OCI-M1 (cell line): ENCODE measurements around the gene HCN4.

Experiments used
- DNase-seq: peaks from one replicate; lab custom pipeline; 2025; lab: John Stamatoyannopoulos, UW

The HCN4 gene

DNA sequence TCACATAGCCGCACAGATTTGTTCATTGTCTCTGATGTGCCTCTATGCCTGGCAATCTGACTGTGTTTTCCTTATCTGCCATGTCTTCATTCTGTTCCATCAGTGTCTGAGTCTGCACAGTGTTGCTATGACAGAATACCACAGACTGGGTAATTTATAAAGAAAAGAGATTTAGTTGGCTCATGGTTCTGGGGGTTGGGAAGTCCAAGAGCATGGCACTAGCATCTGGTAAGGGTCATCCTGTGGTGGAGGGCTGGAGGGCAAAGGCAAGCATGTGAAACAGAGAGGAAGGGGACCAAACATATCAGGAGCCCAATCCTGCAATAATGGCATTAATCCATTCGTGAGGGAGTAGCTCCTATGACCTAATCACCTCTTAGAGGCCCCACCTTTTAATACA is 11.9 kb upstream of the HCN4 start:
- no peak for DNase-seq

- no peak for DNase-seq
Measured at GRCh38 chr15:73378089-73378488, 9.3 kb upstream of the HCN4 start.

DNA sequence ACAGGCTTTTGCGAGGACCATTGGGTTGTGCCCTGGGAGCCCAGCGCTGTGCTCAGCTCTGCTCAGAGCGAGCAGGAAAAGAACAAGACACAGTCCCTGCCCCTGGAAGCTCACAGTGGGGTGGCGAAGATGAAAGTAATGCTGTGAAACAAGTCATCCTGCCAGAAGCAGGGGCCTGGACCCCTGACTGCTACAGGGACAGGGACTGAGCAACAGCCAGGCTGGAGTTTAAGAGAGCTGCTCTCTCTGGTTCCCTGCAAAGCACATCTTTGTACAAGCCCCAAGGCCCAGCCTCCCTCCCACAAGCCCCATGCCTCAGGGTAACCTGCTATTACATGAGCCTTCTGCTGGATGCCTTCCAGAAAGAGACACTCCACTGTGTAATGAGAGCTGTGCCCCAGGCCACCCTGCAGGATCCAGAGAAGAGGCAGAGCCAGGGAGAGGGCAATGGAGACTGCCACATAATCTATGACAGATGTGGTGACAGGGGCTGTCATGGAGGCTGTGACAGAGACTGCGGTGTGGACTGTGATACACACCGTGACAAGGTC is 7.1 kb upstream of the HCN4 start:
- no peak for DNase-seq

GRCh38 chr15:73375012-73375411 is 6.3 kb upstream of the HCN4 start:
- DNase-seq = no peak

DNA sequence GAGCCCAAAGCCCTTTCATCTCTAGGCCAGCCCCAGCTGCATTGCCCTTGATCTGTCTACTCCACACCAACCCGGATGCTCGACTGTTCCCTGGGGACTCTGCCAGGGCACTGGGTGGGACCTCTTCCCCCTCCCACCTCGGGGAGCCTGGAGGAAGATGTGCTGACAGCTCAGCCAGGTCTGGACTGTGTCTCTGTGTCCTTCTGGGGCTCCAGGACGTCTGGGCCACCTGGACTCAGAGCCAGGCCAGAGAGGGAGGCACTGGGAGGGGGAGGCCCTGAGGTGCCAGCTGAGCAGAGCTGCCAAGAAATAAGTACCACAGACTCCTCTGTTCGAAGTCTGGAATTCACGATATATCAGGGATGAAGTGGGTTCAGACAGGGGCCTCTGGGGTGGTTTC is 5.8 kb upstream of the HCN4 start:
- no peak for DNase-seq

GRCh38 chr15:73373221-73373620 is 4.5 kb upstream of the HCN4 start:
- no peak for DNase-seq

GRCh38 chr15:73371812-73372211 is 3.1 kb upstream of the HCN4 start:
- no peak for DNase-seq

- no peak for DNase-seq
Measured at GRCh38 chr15:73370151-73370550, 1.4 kb upstream of the HCN4 start.

DNA sequence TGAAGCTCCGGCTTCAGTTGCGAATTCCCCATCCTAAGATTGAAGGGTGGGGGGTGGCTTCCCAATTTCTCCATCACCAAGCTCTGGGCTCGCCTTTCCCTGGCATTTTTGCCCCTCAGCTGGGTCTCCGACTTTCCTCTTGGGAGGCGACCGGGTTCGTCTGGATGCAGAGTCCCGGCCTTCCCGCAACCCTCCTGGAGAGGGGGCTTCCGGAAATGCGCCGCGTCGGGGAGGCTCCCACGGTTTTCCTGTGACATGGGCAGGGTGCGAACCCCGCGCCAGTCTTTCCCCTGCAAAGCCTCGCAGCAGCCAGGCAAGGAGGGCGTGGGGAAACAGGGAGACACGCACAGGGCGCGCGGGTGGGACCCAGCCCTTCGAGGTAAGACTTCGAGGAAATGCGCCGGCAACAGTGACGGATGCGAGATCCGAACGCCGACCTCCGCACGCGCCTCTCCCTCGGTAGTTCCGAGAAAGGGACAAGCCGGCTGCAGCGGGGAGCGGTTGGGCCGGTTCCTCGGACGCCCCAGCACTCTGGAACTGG is 466 bp upstream of the HCN4 start:
- no peak for DNase-seq

DNA sequence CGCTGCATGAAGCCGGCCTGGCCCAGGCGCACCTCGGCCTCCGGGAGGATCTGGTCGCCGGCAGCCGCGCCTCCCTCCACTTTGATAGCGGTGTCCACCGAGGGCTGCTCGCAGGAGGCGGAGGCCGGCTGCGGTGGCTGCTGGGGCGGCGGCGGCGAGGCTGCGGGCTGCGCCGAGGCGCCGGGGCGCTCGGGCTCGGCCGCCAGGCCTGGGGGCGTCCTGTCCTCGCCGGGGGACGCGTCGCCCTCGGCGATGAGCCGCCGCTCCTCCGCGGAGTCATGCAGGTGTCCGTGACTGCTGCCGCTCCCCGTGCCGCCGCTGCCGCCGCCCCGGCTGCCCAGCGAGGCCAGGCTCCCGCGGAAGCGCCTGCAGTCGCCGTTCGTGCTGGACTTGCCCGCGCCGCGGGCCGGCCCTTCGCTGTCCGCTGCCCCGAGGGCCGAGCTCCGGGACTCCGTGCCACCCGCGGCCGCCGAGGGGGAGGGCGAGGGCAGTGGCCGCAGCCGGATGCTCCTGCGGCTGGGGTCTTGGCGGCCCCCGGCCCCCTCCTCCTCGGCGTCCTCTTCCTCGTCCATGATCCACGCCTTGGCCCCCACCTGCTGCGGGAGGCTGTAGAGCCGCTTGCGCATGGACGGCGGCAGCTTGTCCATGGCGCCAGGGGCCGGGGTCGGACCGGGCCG is 996 bp downstream of the HCN4 start:
- no peak for DNase-seq

DNA sequence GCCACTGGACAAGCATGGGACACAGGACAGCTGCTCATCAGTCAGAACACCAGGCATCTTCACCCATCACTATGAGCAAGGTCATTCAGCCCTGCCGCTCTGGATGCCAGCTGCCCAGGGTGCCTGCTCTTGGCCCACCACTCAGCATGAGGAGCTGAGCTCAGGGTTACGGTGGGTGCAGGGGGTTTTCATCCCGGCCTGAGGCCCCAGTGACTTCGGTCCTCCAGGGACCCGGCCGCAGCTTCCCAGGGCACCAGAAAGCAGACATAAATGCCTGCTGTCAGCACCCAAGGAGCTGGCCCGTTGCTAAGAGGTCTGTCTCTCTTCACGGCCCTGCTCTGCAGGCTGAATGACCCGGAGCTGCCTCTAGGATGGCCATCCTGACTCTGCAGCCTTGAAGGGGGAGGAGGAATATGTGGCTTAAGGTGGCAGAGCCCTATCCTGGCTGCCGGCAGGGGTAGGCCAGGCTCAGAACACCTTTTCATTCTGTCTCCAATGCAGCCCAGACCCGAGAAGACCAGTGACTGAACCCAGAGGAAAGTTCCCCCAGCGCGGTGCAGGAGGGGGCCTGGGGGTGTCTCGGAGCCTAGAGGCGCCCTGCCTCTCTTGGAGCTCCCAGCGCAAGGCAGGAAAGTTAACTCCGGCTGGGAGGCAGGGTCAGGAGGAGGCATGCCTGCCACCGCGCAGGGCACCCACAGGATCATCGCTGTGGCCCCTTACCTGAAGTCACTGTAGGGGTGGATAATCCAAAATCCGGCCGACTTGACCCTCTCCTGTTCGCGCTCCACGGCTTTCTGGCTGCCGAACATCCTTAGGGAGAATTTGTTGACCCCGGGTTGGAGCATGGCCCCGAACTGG is 1.8 kb downstream of the HCN4 start:
- no peak for DNase-seq

DNA sequence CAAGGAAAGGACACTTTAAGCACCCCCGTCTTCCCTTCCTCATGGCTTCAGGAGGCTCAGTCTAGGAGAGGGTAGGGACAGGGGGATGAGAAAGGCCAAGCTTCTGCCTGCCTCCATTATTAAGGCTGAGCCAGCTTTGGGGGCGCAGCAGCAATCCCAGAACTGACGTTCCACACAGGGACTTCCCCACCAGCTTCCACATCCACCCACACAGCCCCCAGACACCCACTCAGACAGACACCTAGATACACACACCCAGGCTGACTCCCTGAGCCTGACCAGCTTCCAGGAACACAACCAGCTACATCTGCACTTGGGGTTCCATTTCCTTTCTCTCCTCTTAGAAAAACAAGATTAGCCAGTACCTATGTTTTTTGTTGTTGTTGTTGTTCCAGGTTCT is 4.7 kb downstream of the HCN4 start:
- no peak for DNase-seq

- DNase-seq = no peak
Measured at GRCh38 chr15:73362900-73363299, 5.9 kb downstream of the HCN4 start.

- no peak for DNase-seq
Measured at GRCh38 chr15:73361337-73361736, 7.4 kb downstream of the HCN4 start.

DNA sequence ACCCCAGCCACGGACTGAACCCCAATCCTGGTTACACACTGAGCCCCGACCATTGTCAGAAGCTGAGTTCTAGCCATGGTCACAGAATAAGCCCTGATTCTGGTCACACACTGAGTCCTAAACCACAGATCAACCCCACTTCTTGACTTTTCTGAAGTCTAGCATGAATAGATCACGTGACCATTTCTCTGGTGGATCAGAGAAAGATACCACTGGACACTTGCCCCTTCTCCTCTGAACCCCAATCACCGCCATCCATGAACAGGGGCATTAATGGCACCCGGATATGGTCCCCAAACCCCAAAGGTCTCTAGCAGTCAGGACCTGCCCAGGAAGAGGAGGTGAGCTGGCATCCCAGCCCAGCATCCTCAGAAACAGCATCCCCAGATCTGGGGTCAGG is 9.1 kb downstream of the HCN4 start:
- no peak for DNase-seq

DNA sequence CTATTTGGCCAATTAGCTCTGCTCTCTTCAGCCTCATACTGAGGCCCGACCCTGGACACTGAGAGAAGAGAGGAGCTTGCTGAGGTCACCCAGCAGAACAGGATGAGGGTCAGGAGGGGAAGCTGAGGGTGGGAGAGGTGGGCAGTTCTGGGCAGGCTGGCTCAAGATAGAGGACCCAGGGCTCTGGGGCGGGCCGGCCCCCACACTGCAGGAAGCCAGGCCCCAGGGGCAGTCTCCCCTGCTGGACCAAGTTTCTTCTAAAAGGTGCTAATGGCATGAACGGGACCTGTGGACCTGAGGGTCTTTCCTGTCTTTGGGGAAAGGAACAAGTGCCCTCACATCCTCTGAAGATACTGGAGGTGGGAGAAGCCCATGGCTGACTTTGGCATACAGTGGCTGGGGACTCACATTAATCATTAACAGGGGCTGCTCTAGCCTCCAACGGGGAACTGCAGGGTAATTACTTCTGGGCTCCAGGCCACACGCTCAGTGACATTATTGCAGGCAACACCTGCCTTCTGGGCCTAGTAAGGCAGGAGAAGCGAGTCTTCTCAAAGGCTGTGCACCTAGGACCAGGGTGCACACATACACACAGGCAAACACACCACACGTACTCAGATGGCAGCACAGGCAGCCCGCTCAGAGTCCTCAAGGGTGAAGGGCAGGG is 10.6 kb downstream of the HCN4 start:
- DNase-seq = no peak

DNA sequence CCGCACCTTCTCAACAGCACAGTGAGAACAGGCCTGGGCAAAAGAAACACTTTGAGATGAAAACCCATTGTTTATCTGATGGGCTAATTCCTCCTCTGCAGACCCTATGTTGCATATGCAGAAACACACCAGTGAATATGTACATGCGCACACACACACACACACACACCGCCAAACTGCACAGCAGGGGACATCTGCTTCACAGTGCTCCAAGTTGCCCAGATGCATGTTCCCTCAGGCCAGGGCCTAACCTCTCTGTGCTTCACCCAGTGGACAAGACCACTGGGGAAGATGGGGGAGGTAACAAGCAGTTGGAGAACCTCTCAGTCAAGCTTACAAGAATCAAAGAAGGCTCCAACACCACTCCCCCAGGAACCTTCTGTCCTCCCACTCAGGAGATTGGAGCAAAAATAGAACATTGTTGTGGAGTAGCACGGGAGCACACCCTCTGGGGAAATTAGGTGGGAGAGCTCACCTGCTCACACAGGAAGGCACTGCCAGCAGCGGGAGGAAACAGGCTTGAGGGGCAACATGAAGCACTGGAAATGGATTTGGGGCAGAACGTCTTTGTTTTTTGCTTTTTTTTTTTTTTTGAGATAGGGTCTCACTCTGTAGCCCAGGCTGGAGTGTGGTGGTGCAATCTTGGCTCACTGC is 13.0 kb downstream of the HCN4 start:
- DNase-seq = no peak

DNA sequence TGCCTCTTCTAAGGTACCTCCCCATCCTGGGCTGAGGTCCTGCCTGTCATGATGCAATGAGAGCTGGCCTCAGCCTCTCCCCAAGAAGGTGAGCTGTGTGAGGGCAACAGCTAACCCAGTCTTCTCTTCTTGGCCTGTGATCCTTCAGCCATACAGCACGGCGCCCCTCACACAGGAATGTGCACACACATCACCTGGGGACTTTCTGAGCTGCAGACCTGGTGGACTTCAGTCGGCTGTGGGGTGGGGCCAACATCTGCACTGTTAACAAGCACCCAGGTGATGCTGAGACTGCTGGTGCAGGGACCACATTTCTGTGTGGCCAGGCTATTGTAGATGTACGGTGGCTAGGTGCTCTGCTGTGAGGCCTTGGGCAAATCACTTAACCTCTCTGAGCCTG is 14.5 kb downstream of the HCN4 start:
- no peak for DNase-seq

GRCh38 chr15:73353734-73354133 is 15.0 kb downstream of the HCN4 start:
- DNase-seq = no peak

DNA sequence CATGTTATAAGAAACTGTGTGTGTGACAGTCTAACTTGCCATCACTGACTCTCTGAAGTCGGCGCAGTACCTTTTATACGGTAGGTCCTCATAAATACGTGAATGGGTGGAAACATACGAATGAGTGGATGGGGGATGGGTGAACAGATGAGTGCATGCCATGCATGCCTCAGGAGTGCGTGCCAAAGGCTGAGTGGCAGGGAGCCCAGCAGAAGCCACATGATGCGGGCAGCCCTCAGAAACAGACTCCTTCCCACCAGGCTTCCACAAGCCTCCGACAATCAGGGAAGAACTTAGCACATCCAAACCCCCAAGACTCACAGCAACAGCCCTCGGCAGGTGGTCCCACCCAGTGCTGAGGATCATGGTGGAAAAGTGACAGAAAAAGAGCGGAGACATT is 16.7 kb downstream of the HCN4 start:
- DNase-seq = no peak

GRCh38 chr15:73349191-73349590 is 19.6 kb downstream of the HCN4 start:
- DNase-seq = no peak

GRCh38 chr15:73346735-73347312 is 21.9 kb downstream of the HCN4 start:
- peak; percentile 48 for DNase-seq
